Vagina (tissue), 2 donors: Measurements from ENCODE around the gene GBGT1. TPM values are rescaled to one million over a fixed set of nuclear protein-coding genes. Genes with fewer than 3 reads are reported as not detected.
A peak's percentile ranks its signal among the peaks of the same experiment; 100 is the strongest.

Experiments
- DNase-seq, 2 donors: peaks; one replicate each; pipeline ENCODE4 v3.0.0-alpha.2; 2017; ENCODE audit errors: extremely low spot score in 2 of 2
- H3K27ac ChIP-seq: fragments of 200-600 bp; sonication (generic); one replicate; pipeline ENCODE4 v1.5.1; 2019
- H3K27me3 ChIP-seq: fragments of 200-600 bp; sonication (generic); one replicate; pipeline ENCODE4 v1.5.1; 2019
- H3K36me3 ChIP-seq, 2 donors: fragments of 200-600 bp; sonication (generic); one replicate each; pipeline ENCODE4 v1.5.1; 2017 to 2019
- H3K4me1 ChIP-seq: fragments of 200-600 bp; sonication (generic); one replicate; pipeline ENCODE4 v1.5.1; 2019
- H3K4me3 ChIP-seq, 2 donors: fragments of 200-600 bp; sonication (generic); 1 replicate in 1 of 2; 2 replicates in 1 of 2; pipeline ENCODE4 v1.5.1; 2016 to 2019
- H3K9me3 ChIP-seq: fragments of 200-600 bp; sonication (generic); one replicate; pipeline ENCODE4 v1.5.1; 2019
- CTCF ChIP-seq, 3 experiments: fragments of 450-650 bp in 2 of 3; fragments of 200-600 bp in 1 of 3; sonication (generic) in 1 of 3; IDR thresholded peaks; one replicate each; pipeline ENCODE4 v1.5.1; 2017 to 2019; ENCODE audit warnings: antibody characterized with exemption in 3 of 3, mild to moderate bottlenecking in 2 of 3, moderate library complexity in 2 of 3
- POLR2A ChIP-seq, 2 donors: fragments of 450-650 bp; IDR thresholded peaks; one replicate each; pipeline ENCODE4 v1.6.1; 2017; ENCODE audit warnings: antibody characterized with exemption in 2 of 2, mild to moderate bottlenecking in 2 of 2, moderate library complexity in 2 of 2
- POLR2AphosphoS5 ChIP-seq, 2 donors: sonication (generic); formaldehyde crosslinking; IDR thresholded peaks; one replicate each; pipeline ENCODE4 v1.9.0; 2017; ENCODE audit warnings: antibody characterized with exemption in 2 of 2, mild to moderate bottlenecking in 2 of 2, low read depth in 1 of 2; ENCODE audit not compliant: insufficient read depth in 1 of 2
- intact Hi-C: fragments of 100-400 bp; cut with DNase I; formaldehyde crosslinking; loops from one replicate; pipeline ENCODE4 v1.15.1; 2023
- total RNA-seq: library from RNA; depleted of rRNA; stranded (reverse); fragments of >200 nt; gene quantifications from one replicate; pipeline ENCODE4 v1.2.3, GENCODE V29; 2016

GBGT1 gene
- total RNA-seq, 1 donor from 2014 or later: 27.0 TPM

DNA sequence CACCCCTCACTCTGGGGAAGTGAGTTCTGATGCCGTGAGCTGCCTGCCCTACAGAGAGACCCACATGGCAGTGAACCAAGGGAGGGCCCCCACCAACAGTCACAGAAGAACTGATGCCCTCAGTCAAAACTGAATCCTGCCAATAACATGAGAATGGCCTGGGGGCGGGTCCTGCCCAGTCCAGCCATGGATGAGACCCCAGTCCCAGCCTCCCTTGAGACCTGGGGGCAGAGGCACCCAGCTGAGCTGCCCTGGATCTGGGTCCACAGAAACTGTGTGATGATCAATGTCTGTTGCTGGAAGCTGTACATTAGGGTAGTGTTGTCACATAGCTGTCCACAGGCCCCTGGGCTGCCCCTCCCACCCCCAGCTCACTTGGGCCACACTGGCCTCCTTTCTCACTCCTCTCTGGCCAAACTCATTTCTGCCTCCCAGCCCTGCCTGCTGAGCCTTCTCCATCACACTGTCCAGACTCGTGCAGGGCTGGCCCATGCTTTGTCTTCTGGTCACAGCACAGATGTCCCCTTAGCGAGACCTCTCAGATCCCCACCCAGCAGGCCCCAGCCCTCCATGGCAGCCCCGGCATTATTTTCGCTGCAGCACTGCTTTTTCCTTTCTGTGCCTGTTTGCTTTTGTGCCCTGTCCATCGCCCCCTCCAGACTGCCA lies 16.8 kb downstream of the GBGT1 start:
- TF ChIP-seq CTCF (IDR thresholded peaks at IDR 0.05): no peak
- no peak for TF ChIP-seq POLR2AphosphoS5 (IDR thresholded peaks at IDR 0.05; ENCODE audit: insufficient read depth in 1 of 2, low read depth in 1 of 2)
- no peak for TF ChIP-seq POLR2A (IDR thresholded peaks at IDR 0.05)
- peak overlapping the region in 1 of 2 donors; percentile 80 for H3K4me3 ChIP-seq
- intact Hi-C loops: loop anchor here (10.0 kb wide), 1 partner anchor 112 kb away; the partner anchor contains the start of gene GTF3C5
- H3K27ac ChIP-seq: peak overlapping the region; percentile 93
- no peaks in the 10 kb centered on the region for H3K9me3 ChIP-seq
- no peak for DNase-seq
- peaks cover 67% of the 10 kb centered on the region for H3K4me1 ChIP-seq
- H3K27me3 ChIP-seq: no peaks in the 10 kb centered on the region
- H3K36me3 ChIP-seq: no peaks in the 10 kb centered on the region

- intact Hi-C loops: loop anchor here (1.0 to 10.0 kb wide), 2 partner anchors 42 to 110 kb away; partner anchors contain the start of gene GTF3C5
- peak overlapping the region in 1 of 2 donors; percentile 33 for H3K4me3 ChIP-seq
Measured at GRCh38 chr9:133144904-133145851, 18.5 kb downstream of the GBGT1 start.

DNA sequence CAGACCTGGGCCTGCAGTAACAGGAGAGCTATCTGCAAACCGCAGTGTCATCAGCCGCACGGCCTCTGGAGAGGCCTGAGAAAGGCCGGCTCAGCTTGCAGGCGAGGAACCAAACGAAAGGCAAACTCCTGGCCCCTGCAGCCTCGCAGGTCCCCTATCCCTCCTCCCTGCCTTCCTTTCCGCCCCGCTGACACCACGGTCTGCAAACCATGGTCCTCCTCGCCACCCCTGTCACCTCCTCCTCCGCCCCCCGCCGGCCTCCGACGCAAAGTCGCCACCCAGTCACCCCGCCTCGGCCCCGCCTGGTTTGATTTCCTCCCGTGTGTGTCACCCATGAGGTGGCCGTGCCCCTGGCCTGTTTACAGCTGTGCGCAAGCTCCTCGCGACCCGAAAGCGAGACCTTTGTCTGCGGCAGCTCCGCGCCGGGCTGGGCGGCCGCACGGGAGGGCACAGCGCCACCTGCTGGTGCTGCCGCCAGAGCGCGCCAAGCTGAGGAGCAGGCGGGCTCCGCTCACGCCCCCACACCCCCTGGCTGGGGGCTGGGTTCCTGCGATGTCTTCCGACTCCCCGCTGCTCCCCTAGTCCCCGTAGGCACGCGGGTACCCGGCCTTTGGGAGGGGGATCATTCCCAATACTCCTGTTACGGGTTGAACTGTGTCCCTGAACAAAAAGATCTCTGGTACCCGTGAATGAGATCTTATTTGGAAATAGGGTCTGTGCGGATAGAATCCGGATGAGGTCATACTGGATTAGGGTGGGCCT lies 19.4 kb downstream of the GBGT1 start:
- DNase-seq: no peak
- H3K4me3 ChIP-seq: peak overlapping the region; percentile 33 to 56
- H3K27me3 ChIP-seq: no peaks in the 10 kb centered on the region
- H3K9me3 ChIP-seq: no peaks in the 10 kb centered on the region
- H3K4me1 ChIP-seq: peaks cover 86% of the 10 kb centered on the region
- TF ChIP-seq CTCF (IDR thresholded peaks at IDR 0.05): peak; percentile 94 to 98 (median 96)
- TF ChIP-seq POLR2AphosphoS5 (IDR thresholded peaks at IDR 0.05; ENCODE audit: insufficient read depth in 1 of 2, low read depth in 1 of 2): peak; percentile 42 to 71
- no peak for TF ChIP-seq POLR2A (IDR thresholded peaks at IDR 0.05)
- H3K27ac ChIP-seq: peak overlapping the region; percentile 51
- intact Hi-C loops: loop anchor here (1.0 to 10.0 kb wide), 2 partner anchors 41 to 110 kb away; partner anchors contain the start of gene GTF3C5
- no peaks in the 10 kb centered on the region for H3K36me3 ChIP-seq

More at GRCh38 chr9:133144904-133145851, 18.5 kb downstream of the GBGT1 start:
- H3K4me1 ChIP-seq: peaks cover 84% of the 10 kb centered on the region
- DNase-seq: no peak
- no peaks in the 10 kb centered on the region for H3K9me3 ChIP-seq
- H3K27me3 ChIP-seq: no peaks in the 10 kb centered on the region
- H3K27ac ChIP-seq: peak overlapping the region; percentile 51
- TF ChIP-seq POLR2A (IDR thresholded peaks at IDR 0.05) (no peak), POLR2AphosphoS5 (IDR thresholded peaks at IDR 0.05; ENCODE audit: insufficient read depth in 1 of 2, low read depth in 1 of 2) (no peak), CTCF (IDR thresholded peaks at IDR 0.05) (no peak)
- no peaks in the 10 kb centered on the region for H3K36me3 ChIP-seq

GRCh38 chr9:133143639-133144141 lies 20.0 kb downstream of the GBGT1 start:
- H3K4me3 ChIP-seq: peak overlapping the region; percentile 33 to 56
- no peak for DNase-seq

More at GRCh38 chr9:133143639-133144141, 20.0 kb downstream of the GBGT1 start:
- no peak for TF ChIP-seq POLR2AphosphoS5 (IDR thresholded peaks at IDR 0.05; ENCODE audit: insufficient read depth in 1 of 2, low read depth in 1 of 2)
- no peak for TF ChIP-seq POLR2A (IDR thresholded peaks at IDR 0.05)
- peak overlapping the region; percentile 51 for H3K27ac ChIP-seq
- intact Hi-C loops: loop anchor here (1.0 to 10.0 kb wide), 2 partner anchors 40 to 109 kb away; partner anchors contain the start of gene GTF3C5
- no peaks in the 10 kb centered on the region for H3K9me3 ChIP-seq
- H3K36me3 ChIP-seq: no peaks in the 10 kb centered on the region
- no peaks in the 10 kb centered on the region for H3K27me3 ChIP-seq
- peaks cover 91% of the 10 kb centered on the region for H3K4me1 ChIP-seq
